Stimulated activated CD8-positive, alpha-beta memory T cell treated with anti-CD3 and anti-CD28 coated beads, Interleukin-7, amount 100 ng/mL, for 24 hours (primary cell): ENCODE measurements around the gene POLR3A.

Experiments used
- DNase-seq: peaks from one replicate; pipeline ENCODE4 v3.0.0-alpha.2; 2020; ENCODE audit warnings: low read depth

POLR3A gene

DNA sequence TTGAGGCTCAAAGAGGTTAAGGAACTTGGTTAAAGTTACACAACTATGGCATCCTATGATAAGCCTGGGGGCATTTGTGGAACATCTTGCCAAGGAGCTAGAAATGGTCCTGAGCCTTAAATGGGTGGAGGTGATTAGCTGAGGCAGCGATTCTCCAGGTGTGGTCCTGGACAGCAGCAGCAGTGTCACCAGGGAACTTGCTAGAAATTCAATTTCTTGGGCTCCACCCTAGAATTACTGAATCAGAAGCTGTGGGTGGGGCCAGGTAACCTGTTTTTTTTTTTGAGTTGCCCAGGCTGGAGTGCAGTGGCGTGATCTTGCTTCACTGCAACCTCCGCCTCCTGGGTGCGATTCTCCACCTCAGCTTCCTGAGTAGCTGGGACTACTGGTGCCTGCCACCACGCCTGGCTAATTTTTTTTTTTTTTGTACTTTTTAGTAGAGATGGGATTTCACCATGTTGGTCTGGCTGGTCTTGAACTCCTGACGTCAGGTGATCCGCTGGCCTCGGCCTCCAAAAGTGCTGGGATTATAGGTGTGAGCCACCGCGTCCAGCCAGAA, 17.5 kb upstream of the POLR3A start:
- no peak for DNase-seq

DNA sequence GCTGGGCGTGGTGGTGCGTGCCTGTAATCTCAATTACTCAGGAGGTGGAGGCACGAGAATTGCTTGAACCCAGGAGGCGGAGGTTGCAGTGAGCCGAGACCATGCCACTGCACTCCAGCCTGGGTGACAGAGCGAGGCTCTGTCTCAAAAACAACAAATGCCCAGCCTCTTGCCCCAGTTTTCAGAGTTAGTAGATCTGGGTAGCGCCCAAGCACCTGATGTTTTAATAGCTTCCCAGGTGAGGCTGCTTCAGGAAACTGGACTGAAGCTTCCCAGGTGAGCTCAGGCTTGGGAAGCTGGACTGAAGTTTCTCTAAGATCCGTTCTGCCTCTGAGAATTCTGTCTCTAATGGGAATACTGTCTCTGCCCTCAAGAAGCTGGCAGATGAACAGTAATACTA, 16.5 kb upstream of the POLR3A start:
- DNase-seq, result no peak

DNA sequence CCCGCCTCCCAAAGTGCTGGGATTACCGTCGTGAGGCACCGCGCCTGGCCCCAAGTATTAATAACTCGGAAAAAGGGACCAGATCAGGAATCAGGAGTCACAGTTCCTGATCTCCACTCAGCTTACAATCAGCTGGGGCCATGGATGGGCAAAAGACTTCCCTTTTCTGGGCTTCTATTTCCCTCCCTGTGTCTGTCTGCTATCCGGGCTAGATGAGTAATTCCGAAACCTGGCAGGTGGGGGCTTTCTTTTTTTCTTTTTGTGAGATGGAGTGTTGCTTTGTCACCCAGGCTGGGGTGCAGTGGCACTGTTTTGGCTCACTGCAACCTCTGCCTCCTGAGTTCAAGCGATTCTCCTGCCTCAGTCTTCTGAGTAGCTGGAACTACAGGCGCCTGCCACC, 15.9 kb upstream of the POLR3A start:
- no peak for DNase-seq

DNA sequence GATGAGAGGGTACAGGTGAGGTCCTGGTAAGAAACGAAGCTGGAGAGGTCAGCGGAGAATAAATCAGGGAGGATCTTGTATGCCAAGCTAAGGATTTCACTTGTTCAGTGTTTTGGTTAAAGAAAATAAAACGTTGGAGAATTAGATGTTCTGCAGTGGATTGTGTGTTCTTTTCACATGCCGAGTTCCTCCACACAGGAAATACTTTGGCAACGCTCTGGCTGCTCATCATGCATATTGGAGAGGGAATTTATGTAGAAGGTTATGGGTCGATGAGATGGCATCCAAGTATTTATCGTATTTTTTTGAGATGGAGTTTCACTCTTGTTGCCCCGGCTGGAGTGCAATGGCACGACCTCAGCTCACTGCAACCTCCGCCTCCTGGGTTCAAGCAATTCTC, 15.4 kb upstream of the POLR3A start:
- no peak for DNase-seq

DNA sequence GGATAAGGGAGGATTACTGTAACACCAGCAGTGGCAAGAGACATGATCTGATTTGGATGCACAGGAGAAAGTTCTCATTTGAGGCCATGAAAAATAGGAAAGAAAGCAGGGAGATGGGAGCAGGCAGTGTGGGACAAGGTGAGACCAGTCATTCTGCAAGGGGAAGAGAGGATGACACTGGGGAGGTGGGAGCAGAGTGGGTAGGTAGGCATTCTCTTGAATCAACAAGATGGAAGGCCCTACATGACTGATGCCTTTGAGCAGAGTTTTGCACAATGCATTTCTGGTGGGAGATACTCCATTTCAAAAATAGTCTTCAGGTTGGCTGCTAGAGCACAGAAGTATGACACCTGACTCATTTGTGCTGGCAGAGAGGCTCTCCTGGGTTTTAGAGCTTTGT, 14.9 kb upstream of the POLR3A start:
- no peak for DNase-seq

DNA sequence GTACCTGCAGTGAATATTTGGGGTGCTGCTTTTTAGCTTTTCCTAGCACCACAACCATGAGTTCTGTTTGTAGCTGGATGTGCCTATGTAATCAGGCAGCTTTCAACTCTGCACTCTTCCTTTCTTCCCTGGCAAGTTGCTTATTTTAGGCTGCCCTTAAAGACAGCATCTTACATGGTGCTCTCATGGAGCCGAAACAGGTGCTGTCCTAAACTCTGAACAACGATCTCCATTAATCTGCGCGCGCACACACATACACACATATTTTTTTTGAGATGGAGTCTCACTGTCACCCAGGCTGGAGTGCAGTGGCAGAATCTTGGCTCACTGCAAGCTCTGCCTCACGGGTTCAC, 13.4 kb upstream of the POLR3A start:
- DNase-seq, result no peak

DNA sequence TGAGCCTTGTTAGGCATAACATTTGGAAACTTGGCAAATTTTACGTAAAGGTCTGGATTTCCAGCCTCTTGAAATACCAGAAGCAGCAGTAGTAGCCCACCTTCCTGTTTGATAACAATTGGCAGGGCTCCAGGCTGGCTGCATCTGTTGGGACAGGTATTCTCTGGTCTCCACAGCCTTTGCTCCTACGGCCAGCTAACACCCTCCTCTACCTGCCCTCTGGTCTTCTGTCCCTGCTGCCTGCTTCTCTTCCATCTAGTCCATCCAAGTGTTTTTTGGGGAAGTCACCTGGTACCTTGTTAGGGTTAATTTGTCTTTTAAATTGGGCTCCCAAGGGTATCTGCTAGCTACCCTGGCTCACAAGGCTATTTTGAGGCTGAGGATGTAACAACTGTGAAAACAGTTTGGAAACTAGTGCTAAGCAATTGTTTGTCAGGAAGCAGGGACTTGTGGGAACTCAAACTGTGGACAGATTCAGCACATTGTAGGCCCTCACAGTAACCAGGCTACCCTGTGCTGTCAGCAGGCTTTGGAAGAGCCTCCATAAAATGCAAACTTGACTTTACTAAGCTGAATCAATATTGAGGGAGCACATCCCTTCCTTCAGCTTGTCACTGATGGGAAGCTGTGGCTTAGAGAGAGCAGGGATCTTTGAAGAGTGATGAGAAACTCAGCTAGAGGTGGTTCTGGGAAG, 12.9 kb upstream of the POLR3A start:
- DNase-seq, result no peak

DNA sequence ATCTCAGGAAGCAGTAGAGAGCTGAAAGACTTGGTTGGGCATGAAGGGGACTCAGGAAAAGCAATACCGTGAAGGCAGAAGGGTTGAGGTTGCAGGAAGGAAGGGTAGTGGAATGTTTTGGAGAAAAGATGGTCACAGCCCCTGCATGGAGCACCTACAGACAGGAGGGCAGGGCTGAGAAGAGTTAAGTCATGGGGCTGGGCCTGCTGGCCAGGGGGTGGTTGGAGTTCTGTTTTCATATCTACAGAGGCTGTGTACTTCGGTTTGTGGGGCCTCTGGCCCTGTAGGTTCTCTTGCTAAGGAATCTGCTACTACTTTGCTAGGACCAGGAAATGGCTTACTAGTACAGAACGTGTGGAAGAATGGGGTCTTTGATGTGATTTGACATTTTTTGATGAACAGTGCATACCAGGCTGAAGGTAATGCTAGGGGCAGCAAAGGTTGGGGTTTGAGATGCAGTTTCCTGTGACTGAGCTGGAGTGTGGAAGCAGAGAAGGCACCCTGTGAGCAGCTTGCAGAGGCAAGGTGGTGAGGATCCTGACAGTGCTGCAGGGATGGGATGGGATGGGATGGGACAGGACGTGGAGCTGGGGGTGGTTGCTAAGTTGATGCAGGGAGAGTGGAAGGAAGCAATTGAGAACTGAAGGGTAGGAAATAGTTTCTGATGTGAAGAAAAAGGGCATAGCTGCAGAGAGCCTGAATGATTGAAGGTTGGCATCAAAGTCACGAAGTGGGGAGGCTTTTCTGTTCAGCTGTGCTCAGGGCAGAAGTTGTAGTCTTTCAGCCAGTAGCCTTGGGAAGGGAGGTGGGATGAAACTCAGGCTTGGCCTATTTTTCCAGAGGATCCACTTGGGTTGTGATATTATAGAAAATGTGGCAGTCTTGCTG, 12.1 kb upstream of the POLR3A start:
- DNase-seq, result no peak

DNA sequence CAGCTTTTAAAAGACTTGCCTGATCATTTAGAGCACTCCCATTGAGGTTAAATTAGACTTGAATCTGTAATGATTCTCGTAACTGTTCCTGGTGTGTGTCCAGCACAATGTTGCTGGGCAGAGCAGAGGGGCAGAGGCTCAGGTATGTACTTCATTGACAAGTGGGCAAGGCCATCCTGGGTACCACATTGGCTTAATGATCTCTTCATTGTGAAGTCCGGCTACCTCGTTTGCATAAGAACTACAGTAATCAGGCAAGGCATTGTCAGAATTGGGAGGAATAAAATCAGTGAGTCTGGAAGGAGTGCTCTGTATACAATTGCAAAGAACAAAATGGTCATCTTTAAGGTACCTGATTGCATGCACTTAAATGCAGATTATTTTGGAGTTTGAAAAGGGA, 10.4 kb upstream of the POLR3A start:
- DNase-seq, result no peak

DNA sequence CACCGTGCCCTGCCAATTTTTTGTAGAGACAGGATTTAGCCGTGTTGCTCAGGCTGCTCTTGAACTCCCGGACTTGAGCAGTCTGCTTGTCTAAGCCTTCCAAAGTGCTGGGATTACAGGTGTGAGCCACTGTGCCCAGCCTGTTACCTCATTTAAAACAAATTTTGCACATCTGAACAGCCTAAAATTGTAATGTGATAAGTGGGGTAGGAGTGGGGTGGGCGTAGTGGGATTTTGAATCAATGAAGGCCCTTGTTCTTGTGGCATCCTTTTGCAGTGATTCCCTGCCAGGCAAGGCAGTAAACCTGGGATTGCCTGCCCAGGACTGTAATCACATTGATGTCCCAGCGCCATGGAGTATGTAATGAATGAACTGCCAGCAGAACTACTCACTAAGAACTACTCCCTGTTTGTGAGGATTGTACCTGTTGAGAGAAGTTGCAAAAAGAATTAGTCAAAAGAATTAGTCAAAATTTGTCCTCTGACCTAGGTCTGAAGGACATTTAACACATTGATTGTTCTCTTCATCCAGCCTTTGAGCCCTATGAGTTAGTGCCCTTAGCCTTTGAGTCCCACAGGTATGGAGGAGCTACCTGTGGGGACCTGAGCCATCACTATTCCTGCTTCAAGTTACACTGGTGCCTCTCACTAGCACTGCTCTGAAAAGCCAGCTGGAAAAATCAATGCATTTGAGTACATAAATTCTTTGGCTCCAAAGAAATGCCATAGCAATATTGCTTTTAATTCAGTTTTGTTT, 9.7 kb upstream of the POLR3A start:
- no peak for DNase-seq

DNA sequence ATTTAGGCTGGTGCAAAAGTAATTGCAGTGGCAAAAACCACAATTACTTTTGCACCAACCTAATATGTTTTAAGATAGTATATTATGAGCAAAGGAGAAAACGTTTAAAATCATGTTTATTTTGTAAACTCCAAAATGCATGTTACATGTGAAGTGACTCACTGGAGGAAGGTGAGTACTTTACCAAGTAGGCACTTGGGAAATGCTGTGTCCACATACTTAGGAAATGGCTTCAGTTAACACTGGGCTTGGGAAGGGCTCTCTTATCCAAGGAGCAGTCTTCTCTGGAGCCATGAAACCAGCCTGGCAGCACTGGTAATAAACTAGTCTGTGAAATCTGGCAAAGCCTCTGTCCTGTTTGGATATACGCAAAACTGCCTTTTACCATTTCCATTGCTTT, 8.8 kb upstream of the POLR3A start:
- DNase-seq, result no peak

DNA sequence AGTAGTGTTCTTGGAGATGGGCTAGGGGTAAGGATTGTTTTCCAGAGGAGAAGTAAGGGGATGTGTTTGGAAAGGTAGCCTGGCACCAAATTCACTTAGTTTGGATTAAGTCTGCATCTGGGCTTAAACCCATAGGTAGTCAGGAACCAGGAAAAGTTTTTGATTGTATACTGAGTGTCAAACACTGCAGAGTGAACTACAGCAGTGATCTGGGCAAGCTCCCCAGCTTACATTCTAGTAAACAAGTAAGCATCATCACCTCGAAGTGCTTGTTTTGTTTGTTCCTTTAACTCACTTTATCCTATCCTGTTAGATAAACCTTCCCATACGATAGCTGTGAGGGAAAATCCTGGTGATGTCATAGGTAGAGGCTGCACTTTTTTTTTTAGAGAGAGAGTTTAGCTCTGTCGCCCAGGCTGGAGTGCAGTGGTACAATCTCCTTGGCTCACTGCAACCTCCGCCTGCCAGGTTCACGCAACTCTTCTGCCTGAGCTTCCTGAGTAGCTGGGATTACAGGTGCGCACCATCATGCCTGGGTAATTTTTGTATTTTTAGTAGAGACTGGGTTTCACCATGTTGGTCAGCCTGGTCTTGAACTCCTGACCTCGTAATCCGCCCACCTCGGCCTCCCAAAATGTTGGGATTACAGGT, 6.7 kb upstream of the POLR3A start:
- DNase-seq, result no peak

DNA sequence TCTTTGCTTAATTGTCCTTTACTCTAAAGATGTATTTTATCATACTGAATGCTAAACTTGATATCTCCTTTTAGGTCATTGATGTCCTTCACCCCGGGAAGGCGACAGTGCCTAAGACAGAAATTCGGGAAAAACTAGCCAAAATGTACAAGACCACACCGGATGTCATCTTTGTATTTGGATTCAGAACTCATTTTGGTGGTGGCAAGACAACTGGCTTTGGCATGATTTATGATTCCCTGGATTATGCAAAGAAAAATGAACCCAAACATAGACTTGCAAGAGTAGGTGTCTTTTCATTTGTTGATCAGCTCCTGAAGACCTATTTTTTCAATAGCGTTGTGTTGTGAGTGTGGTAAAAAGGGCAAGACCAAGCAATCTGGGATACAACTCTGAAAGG, 6.1 kb upstream of the POLR3A start:
- DNase-seq, result no peak

DNA sequence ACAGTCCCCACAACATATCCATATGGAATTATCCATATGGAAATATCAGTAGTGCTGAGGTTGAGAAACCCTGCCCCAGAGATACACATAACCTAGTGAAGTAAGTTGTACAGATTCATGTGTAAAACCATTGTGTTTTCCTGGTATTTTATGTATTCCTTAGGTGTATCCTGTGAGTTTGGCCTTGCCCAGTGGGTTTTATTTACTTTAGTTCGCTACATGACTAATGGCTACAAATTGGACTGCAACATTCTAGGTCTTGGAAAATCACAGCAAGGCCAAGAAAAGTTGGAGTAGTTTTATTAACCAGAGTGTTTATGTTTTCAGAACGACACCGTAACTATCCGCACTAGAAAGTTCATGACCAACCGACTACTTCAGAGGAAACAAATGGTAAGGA, 5.7 kb upstream of the POLR3A start:
- no peak for DNase-seq

DNA sequence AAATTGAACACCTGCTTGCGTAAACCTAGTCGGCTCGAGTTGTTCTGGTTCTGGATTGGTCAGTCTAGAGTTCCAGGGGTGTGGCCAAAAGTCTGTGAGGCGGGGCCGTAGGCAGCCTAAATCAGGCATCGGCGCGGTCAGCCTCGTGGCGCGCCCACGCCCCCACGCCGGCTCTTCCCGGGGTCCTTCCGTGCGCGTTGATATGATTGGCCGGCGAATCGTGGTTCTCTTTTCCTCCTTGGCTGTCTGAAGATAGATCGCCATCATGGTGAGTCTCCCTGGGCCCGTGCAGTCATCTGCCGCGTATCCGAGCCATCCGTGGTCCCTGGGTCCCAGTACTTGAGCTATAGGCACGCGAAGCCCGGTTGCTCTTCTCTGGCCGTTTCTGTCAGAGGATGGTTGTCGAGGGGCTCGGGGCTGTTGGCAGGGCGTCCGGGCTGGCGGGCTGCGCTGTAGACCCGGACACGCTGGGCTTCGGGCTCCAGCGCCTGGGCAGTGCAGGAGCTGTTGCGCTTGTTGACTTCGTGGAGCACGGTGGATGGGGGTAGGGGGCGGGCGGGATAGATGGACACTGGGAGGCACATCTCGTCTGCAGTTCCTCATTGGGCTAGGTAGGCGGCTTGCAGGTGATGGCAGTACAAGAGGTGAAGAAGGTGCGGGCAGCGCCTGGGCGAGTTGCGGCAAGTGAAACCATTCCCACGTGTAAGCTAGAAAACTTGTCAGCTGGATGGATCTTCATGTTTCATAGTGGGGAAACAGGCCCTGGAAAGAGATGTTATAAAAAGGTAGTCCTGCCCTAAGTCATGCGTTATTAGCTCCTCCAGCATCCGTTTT, 4.5 kb upstream of the POLR3A start, which contains the start of gene RPS24:
RPS24 (plus strand) TSS at position 227 of the 834 bp plus-strand sequence; CDS start at position 266, 39 bp downstream.
- DNase-seq, result peak; percentile 85

DNA sequence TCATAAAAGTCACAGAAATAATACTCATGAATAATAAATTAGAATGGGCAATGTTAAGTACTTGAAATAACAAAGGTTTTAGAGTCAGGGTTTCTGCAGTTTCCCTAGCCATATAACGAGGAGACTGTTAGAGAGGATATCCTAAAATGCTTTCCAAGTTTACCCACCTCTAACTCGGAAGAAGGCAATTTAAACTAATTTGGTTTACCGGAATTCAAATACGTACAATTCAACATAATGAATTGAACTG, 4.0 kb upstream of the POLR3A start:
- no peak for DNase-seq

DNA sequence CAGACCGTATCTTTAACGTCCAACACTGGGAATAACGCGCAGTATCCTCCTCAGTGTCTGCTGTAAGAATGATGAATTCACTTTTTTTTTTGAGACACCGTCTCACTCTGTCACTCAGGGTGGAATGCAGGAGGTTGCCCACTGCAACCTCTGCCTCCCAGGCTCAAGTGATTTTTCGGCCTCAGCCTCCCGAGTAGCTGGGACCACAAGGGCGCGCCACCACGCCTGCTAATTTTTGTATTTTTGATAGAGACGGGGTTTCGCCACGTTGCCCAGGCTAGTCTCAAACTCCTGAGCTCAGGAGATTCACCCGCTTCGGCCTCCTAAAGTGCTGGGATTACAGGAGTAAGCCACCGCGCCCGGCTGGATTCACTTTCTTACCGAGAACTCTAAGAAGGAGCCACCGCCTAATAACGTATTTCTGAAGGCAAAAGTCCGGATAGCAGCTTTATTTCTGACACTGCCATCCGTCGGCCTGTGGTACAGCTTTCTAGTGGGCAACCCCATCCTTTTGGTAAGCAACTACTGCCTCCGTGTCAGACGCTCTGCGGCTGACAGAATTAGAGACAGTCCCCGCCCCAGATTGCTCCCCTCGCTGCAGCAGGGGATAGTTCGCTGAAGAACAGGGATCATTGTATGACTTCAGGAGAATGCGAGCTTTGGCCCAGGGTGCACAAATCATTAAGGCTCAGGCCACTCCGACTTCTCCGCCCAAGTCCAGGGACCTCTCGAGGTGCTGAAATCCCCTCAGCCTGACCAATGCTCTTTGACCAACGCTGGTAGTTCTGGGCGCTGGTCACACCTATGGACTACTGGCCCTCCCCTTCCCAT, 662 bp downstream of the POLR3A start:
- no peak for DNase-seq

DNA sequence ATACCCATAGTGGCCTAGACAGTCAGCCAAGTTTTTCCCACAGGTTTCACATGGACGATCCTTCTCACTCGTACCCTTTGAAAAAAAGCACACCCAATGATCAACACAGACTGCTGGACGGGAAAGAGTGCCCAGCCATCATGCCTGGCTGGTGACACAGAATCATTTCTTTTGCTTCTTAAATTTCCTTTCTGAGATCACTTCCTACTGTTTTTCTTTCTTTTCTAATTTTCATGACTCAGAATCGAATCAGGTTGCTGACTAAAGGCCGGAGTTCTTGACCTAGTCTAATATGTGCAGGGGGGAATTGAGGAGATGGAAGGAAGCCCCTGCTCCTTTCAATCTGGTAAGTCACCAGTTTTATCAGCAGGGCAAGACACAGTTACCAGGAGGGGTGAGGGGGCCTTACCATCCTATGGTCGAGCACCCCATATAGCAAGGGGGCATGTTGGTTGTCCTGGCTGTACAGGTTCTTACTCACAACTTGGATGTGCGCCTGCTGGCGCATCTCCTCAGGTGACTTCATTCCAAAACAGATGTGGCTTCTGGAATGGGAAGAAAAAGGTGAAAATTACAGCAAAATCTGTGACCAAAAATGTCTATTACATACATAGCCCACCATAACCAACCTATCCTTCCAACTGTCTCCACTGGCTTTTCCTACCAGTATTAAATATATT, 3.5 kb downstream of the POLR3A start:
- DNase-seq, result no peak

DNA sequence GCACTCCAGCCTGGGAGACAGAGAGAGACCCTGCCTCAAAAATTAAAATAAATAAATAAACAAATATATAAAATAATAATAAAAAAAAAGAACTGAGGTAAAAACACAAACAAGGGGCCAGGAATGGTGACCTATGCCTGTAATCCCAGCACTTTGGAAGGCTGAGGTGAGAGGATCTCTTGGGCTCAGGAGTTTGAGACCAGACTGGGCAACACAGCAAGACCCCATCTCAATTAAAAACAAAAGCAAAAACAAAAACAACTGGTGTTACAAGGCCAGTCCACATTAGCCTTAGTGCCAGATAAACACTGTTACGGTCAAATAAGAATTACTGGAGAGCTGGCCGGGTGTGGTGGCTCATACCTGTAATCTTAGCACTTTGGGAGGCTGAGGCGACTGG, 5.6 kb downstream of the POLR3A start:
- no peak for DNase-seq

DNA sequence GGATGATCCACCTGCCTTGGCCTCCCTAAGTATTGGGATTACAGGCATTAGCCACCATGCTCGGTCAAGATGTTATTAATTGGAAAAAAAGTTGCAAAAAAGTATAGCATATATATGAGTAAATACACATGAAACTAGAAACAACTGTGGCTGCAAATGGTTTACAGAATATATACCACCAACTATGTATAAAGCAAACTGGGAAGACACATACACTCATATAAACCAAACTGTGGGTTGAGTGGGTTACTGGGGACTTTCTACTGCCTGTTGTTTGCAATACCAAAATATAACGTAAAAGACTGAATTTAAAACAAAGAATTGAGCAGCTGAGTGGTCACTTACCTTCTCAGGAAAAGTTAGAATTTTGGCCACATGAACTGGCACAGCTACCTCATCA, 8.1 kb downstream of the POLR3A start:
- DNase-seq, result no peak
